Upper lobe of right lung (tissue), 1 donor: ENCODE results near the gene C1QA. TPM values are rescaled to one million over a fixed set of nuclear protein-coding genes. Genes with fewer than 3 reads are reported as not detected.

Source experiments
- ATAC-seq: fragments of 200-7000 bp; cut with Tn5 transposase; one replicate; pipeline ENCODE4 v1.9.1; 2020; ENCODE audit warnings: mild to moderate bottlenecking, moderate library complexity
- DNase-seq: peaks from one replicate; pipeline ENCODE4 v3.0.0-alpha.2; 2020
- H3K27ac ChIP-seq: fragments of 200-600 bp; one replicate; pipeline ENCODE4 v1.8.0; 2022
- H3K27me3 ChIP-seq: fragments of 200-600 bp; one replicate; pipeline ENCODE4 v1.8.0; 2022; ENCODE audit warnings: mild to moderate bottlenecking
- H3K36me3 ChIP-seq: fragments of 200-600 bp; one replicate; pipeline ENCODE4 v1.8.0; 2022
- H3K4me1 ChIP-seq: fragments of 200-600 bp; one replicate; pipeline ENCODE4 v1.8.0; 2022
- H3K4me3 ChIP-seq: fragments of 200-600 bp; one replicate; pipeline ENCODE4 v1.8.0; 2022; ENCODE audit warnings: mild to moderate bottlenecking
- H3K9me3 ChIP-seq: fragments of 200-600 bp; one replicate; pipeline ENCODE4 v1.8.0; 2022
- CTCF ChIP-seq: fragments of 200-600 bp; IDR thresholded peaks from one replicate; pipeline ENCODE4 v1.8.0; 2022; ENCODE audit warnings: antibody characterized with exemption
- intact Hi-C: fragments of 100-400 bp; cut with DNase I; formaldehyde crosslinking; loops from one replicate; pipeline ENCODE4 v1.11.0; 2022
- total RNA-seq: library from RNA; stranded (reverse); fragmentation: NEBNext Ultra II Directional; extraction: Animal tissue kit (Norgen Biotek cat#: 25700); gene quantifications from one replicate; pipeline ENCODE4 v1.2.1, GENCODE V29; 2021
- donor health status: DM: no; HTN: yes; CAD: no; lungs with severe emphysema.

C1QA gene
- total RNA-seq, 1 donor from 2014 or later, result 521 TPM

GRCh38 chr1:22618056-22618455, 18.4 kb upstream of the C1QA start:
- Histone ChIP-seq H3K9me3 (no peaks in the 10 kb centered on the region), H3K36me3 (no peaks in the 10 kb centered on the region), H3K4me3 (no peak overlapping the region), H3K27me3 (peaks cover 58% of the 10 kb centered on the region), H3K4me1 (no peaks in the 10 kb centered on the region), H3K27ac (no peak overlapping the region)
- ATAC-seq (no peak), DNase-seq (no peak)
- TF ChIP-seq CTCF, result no peak
- intact Hi-C loops, result no loop called here

GRCh38 chr1:22619252-22619651, 17.2 kb upstream of the C1QA start:
- DNase-seq, result no peak
- TF ChIP-seq CTCF, result no peak
- intact Hi-C loops, result no loop called here
- Histone ChIP-seq H3K36me3 (no peaks in the 10 kb centered on the region), H3K27me3 (peaks cover 68% of the 10 kb centered on the region), H3K9me3 (no peaks in the 10 kb centered on the region), H3K4me1 (no peaks in the 10 kb centered on the region), H3K27ac (no peak overlapping the region), H3K4me3 (no peak overlapping the region)
- ATAC-seq, result no peak

- TF ChIP-seq CTCF, result no peak
- Histone ChIP-seq H3K4me3 (no peak overlapping the region), H3K36me3 (no peaks in the 10 kb centered on the region), H3K9me3 (no peaks in the 10 kb centered on the region), H3K27ac (no peak overlapping the region), H3K27me3 (peaks cover 67% of the 10 kb centered on the region), H3K4me1 (no peaks in the 10 kb centered on the region)
- intact Hi-C loops, result no loop called here
- ATAC-seq, result no peak
- no peak for DNase-seq
Measured at GRCh38 chr1:22619798-22620197, 16.6 kb upstream of the C1QA start.

- no peak for TF ChIP-seq CTCF
- intact Hi-C loops, result no loop called here
- Histone ChIP-seq H3K36me3 (no peaks in the 10 kb centered on the region), H3K4me3 (no peak overlapping the region), H3K27ac (no peak overlapping the region), H3K27me3 (peaks cover 66% of the 10 kb centered on the region), H3K9me3 (no peaks in the 10 kb centered on the region), H3K4me1 (no peaks in the 10 kb centered on the region)
- DNase-seq, result no peak
- no peak for ATAC-seq
Measured at GRCh38 chr1:22621761-22622160, 14.7 kb upstream of the C1QA start.

- no peak for TF ChIP-seq CTCF
- intact Hi-C loops, result no loop called here
- Histone ChIP-seq H3K4me3 (no peak overlapping the region), H3K27ac (no peak overlapping the region), H3K27me3 (peaks cover 63% of the 10 kb centered on the region), H3K9me3 (no peaks in the 10 kb centered on the region), H3K4me1 (no peaks in the 10 kb centered on the region), H3K36me3 (no peaks in the 10 kb centered on the region)
- ATAC-seq, result no peak
- no peak for DNase-seq
Measured at GRCh38 chr1:22625262-22625925, 11.0 kb upstream of the C1QA start.
